Neural crest cell (in vitro differentiated cells): ENCODE data around the gene ZNF503. TPM values are rescaled to one million over a fixed set of nuclear protein-coding genes. Genes with fewer than 3 reads are reported as not detected.
A peak's percentile ranks its signal among the peaks of the same experiment; 100 is the strongest.
"Not testable (repeated sequence)": the region's sequence is repeated elsewhere in the genome, so short reads cannot be mapped to it uniquely, and the experiment has no call there.

ENCODE experiments used
- DNase-seq: peaks from one replicate; pipeline ENCODE4 v3.0.0; 2021; ENCODE audit warnings: low read depth, mixed read lengths, low spot score
- H3K27ac Mint-ChIP-seq: one replicate; pipeline ENCODE4 v1.8.0; 2021; ENCODE audit warnings: mild to moderate bottlenecking, mixed read lengths; ENCODE audit not compliant: unreplicated experiment
- H3K27me3 Mint-ChIP-seq: 2 replicates; pipeline ENCODE4 v1.8.0; 2021; ENCODE audit warnings: low read depth, mild to moderate bottlenecking, mixed read lengths
- H3K36me3 Mint-ChIP-seq: 2 replicates; pipeline ENCODE4 v1.8.0; 2021; ENCODE audit warnings: low read depth, mild to moderate bottlenecking, mixed read lengths
- H3K4me1 Mint-ChIP-seq: 2 replicates; pipeline ENCODE4 v1.8.0; 2021; ENCODE audit warnings: mixed read lengths
- H3K4me3 Mint-ChIP-seq: one replicate; pipeline ENCODE4 v1.8.0; 2021; ENCODE audit warnings: mild to moderate bottlenecking, mixed read lengths
- H3K9me3 Mint-ChIP-seq: 2 replicates; pipeline ENCODE4 v1.8.0; 2021; ENCODE audit warnings: mixed read lengths
- total RNA-seq: library from RNA; stranded (reverse); gene quantifications from 2 replicates; pipeline ENCODE4 v1.2.1, GENCODE V29; 2021
- TF ChIP-seq, protein P1 (sequence below): fragments of 200-600 bp; sonication (generic); conservative IDR thresholded peaks from 2 replicates; pipeline ENCODE4 v1.5.0; 2021; ENCODE audit warnings: antibody characterized with exemption, mild to moderate bottlenecking

The ZNF503 gene
- total RNA-seq, 1 donor from 2014 or later = 15.9 TPM

DNA sequence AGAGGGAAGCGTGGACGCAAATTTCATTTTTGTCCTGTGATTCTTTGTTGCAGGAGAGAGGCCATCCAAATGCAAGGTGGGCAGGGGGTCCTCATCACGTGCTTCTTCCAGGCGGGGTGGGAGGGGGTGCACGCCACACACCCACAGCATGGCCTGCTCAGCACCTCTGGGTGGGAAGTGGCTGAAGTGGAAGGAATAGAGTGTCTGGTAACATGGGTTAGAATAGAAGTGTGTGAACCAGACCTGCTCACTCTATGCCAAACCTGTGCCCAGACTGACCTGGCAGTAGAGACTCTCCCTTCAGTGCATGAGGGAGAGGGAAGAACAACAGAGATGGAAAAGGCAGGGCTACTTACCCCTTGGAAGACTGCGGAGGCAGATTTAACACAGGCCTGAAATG is 21.7 kb downstream of the ZNF503 start:
- Mint-ChIP-seq H3K27ac (no peak overlapping the region), H3K27me3 (no peaks in the 10 kb centered on the region), H3K9me3 (no peaks in the 10 kb centered on the region), H3K36me3 (no peaks in the 10 kb centered on the region), H3K4me1 (peaks cover 16% of the 10 kb centered on the region), H3K4me3 (no peak overlapping the region)
- TF ChIP-seq, protein P1, sequence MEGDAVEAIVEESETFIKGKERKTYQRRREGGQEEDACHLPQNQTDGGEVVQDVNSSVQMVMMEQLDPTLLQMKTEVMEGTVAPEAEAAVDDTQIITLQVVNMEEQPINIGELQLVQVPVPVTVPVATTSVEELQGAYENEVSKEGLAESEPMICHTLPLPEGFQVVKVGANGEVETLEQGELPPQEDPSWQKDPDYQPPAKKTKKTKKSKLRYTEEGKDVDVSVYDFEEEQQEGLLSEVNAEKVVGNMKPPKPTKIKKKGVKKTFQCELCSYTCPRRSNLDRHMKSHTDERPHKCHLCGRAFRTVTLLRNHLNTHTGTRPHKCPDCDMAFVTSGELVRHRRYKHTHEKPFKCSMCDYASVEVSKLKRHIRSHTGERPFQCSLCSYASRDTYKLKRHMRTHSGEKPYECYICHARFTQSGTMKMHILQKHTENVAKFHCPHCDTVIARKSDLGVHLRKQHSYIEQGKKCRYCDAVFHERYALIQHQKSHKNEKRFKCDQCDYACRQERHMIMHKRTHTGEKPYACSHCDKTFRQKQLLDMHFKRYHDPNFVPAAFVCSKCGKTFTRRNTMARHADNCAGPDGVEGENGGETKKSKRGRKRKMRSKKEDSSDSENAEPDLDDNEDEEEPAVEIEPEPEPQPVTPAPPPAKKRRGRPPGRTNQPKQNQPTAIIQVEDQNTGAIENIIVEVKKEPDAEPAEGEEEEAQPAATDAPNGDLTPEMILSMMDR = no peak
- no peak for DNase-seq

DNA sequence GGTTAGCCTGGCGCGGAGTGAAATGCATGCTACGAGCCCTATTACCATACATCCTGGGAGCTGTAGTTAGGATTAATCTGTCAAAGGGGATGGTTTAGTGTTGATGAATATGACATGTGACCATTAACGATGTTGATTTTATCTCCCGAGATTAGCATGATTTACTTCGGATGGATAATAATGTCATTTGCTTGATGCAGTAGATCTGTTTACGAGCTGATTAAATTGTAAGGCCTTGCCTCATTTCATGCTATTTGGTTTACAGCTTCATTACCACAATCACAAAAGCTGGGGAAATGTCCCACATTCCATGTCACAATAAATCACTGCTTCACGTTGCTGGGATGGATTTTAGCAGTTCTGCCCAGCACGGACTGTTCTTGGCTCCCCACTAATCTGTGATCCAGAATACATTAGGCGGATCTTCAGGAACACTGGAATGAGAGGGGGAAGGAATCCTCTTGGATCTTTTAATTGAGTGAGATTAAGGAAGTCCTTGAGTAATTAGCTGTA is 22.3 kb downstream of the ZNF503 start:
- TF ChIP-seq, protein P1 = no peak
- Mint-ChIP-seq H3K4me3 (no peak overlapping the region), H3K27ac (peak overlapping the region; percentile 2), H3K36me3 (no peaks in the 10 kb centered on the region), H3K27me3 (no peaks in the 10 kb centered on the region), H3K9me3 (no peaks in the 10 kb centered on the region), H3K4me1 (peaks cover 16% of the 10 kb centered on the region)
- no peak for DNase-seq

DNA sequence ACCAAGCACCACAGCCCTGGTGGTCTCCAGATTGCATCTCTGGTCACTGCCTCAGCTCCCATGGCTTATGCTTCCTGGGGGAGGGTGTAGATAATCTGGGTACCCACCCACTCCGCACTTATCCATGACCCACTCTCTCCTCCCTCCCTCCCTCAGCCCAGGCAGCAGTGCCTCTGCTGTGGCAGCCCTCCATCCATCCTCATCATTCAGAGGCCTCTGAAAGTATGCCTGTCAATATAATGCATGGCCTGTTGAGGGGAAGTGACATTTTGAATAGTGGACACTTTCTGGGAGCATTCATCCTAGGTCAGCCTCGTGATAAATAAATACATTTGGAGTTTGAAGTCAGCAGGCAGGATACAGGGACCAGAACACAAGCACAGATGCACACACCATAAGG is 23.2 kb downstream of the ZNF503 start:
- Mint-ChIP-seq H3K36me3 (no peaks in the 10 kb centered on the region), H3K27ac (no peak overlapping the region), H3K4me3 (no peak overlapping the region), H3K27me3 (no peaks in the 10 kb centered on the region), H3K4me1 (peaks cover 16% of the 10 kb centered on the region), H3K9me3 (no peaks in the 10 kb centered on the region)
- TF ChIP-seq, protein P1 = no peak
- DNase-seq = no peak

DNA sequence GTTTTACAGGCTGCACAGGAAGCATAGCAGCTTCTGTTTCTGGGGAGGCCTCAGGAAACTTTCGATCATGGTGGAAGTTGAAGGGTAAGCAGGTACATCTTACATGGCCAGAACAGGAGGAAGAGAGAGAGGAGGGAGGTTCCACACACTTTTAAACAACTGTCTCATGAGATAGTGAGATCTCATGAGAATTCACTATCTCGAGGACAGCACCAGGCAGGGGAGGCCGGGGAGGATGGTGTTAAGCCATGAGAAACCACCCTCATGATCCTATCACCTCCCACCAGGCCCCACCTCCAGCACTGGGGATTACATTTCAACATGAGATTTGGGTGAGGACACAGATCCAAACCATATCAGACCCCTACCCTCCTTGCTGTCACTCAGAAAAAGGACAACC is 23.7 kb downstream of the ZNF503 start:
- Mint-ChIP-seq H3K4me1 (peaks cover 16% of the 10 kb centered on the region), H3K4me3 (no peak overlapping the region), H3K27ac (no peak overlapping the region), H3K27me3 (no peaks in the 10 kb centered on the region), H3K36me3 (no peaks in the 10 kb centered on the region), H3K9me3 (no peaks in the 10 kb centered on the region)
- no peak for DNase-seq
- TF ChIP-seq, protein P1 = no peak

DNA sequence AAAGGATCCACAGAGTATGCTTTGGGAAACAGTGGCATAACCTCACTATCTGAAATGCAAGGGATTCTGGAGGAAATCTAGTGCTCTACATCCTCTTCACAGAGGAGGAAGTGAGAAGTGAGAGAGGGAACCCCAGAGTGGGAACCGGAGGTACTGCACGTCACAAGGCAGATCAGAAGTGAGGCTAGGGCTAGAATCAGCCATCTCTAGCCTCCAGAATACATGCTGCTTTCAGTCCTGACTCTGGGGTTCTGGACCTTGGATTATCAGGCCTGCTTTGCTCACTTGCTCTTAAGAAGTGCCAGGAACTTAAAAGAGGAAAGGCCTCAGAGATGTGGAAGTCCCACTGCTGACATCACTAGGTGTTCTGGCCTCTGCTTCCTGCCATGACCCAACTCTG is 25.7 kb downstream of the ZNF503 start:
- Mint-ChIP-seq H3K27me3 (no peaks in the 10 kb centered on the region), H3K27ac (no peak overlapping the region), H3K4me1 (peaks cover 16% of the 10 kb centered on the region), H3K36me3 (no peaks in the 10 kb centered on the region), H3K4me3 (no peak overlapping the region), H3K9me3 (no peaks in the 10 kb centered on the region)
- TF ChIP-seq, protein P1 = no peak
- no peak for DNase-seq

DNA sequence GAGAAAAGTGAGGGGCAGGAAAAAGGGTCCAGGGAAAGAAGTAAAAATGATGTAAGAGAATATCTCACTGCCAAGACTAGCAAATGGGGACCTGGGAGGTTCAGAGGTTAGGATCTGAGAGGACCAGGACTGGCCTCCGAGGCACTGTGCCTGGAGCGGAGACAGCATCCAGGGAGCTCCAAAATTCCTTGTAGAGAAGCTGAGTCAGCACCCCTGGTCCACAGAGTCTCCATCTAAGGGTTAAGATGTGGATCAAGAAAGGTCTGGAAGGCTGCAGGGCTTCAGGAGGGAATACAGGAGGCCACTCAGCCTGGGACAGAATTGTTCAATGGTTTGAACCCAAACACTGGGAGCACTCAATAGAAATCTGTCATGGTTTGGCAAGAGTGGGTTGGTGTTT is 30.6 kb downstream of the ZNF503 start:
- Mint-ChIP-seq H3K9me3 (no peaks in the 10 kb centered on the region), H3K4me1 (peaks cover 9% of the 10 kb centered on the region), H3K4me3 (no peak overlapping the region), H3K27me3 (no peaks in the 10 kb centered on the region), H3K36me3 (no peaks in the 10 kb centered on the region), H3K27ac (no peak overlapping the region)
- TF ChIP-seq, protein P1 = no peak
- DNase-seq = no peak

DNA sequence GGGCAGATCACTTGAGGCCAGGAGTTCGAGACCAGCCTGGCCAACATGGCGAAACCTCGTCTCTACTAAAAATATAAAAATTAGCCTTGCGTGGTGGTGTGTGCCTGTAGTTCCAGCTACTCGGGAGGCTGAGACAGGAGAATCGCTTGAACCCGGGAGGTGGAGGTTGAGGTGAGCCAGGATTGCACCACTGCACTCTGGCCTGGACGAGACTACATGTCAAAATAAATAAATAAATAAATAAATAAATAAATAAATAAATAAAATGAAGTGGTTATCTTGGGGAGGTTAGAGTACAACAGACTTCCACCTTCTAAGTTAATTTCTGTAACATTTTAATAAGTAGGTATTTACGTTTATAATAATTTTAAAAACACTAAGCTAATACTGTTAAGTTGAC is 31.7 kb downstream of the ZNF503 start:
- H3K9me3 Mint-ChIP-seq, H3K4me1 Mint-ChIP-seq, H3K27me3 Mint-ChIP-seq, H3K27ac Mint-ChIP-seq, H3K36me3 Mint-ChIP-seq, DNase-seq, H3K4me3 Mint-ChIP-seq: not testable (repeated sequence)
